ES-I3 (cell line): ENCODE measurements around the gene CD68.

Source experiments
- H3K36me3 ChIP-seq: 2 replicates; pipeline ENCODE4 v1.6.1; 2013; ENCODE audit warnings: mild to moderate bottlenecking, low read length, control low read depth, moderate library complexity; ENCODE audit not compliant: insufficient read depth
- H3K4me1 ChIP-seq: 2 replicates; pipeline ENCODE4 v1.6.1; 2013; ENCODE audit warnings: mild to moderate bottlenecking, control low read depth, low read length; ENCODE audit not compliant: insufficient read depth
- H3K9ac ChIP-seq: 2 replicates; pipeline ENCODE4 v1.6.1; 2013; ENCODE audit warnings: low read depth, mild to moderate bottlenecking, low read length, moderate library complexity
- H3K9me3 ChIP-seq: 2 replicates; pipeline ENCODE4 v1.6.1; 2013; ENCODE audit warnings: mild to moderate bottlenecking, low read length, moderate library complexity; ENCODE audit not compliant: control insufficient read depth, insufficient read depth

CD68 gene

GRCh38 chr17:7555320-7555948 is 24.0 kb upstream of the CD68 start:
- H3K9ac ChIP-seq: no peak overlapping the region
- peaks cover 12% of the 10 kb centered on the region for H3K4me1 ChIP-seq
- no peaks in the 10 kb centered on the region for H3K9me3 ChIP-seq

GRCh38 chr17:7556627-7557026 is 22.8 kb upstream of the CD68 start:
- H3K9ac ChIP-seq: no peak overlapping the region
- H3K9me3 ChIP-seq: no peaks in the 10 kb centered on the region
- H3K4me1 ChIP-seq: peaks cover 12% of the 10 kb centered on the region
- H3K36me3 ChIP-seq: no peaks in the 10 kb centered on the region

More at GRCh38 chr17:7555320-7555948, 24.0 kb upstream of the CD68 start:
- no peaks in the 10 kb centered on the region for H3K36me3 ChIP-seq

- Histone ChIP-seq H3K9ac (peak overlapping the region; percentile 39; the same call in 1 of the 2 replicates), H3K36me3 (no peaks in the 10 kb centered on the region), H3K9me3 (no peaks in the 10 kb centered on the region), H3K4me1 (peaks cover 12% of the 10 kb centered on the region)
These were observed 22.2 kb upstream of the CD68 start for GRCh38 chr17:7557147-7557764.

GRCh38 chr17:7557775-7558543 is 21.5 kb upstream of the CD68 start:
- no peaks in the 10 kb centered on the region for H3K9me3 ChIP-seq
- H3K36me3 ChIP-seq: no peaks in the 10 kb centered on the region
- peak overlapping the region; percentile 39 for H3K9ac ChIP-seq
- H3K4me1 ChIP-seq: peaks cover 17% of the 10 kb centered on the region

- Histone ChIP-seq H3K9ac (peak within 1 kb of the TSS; percentile 39), H3K4me1 (peaks cover 17% of the 10 kb centered on the region), H3K36me3 (peaks cover 1% of the 10 kb centered on the region), H3K9me3 (no peaks in the 10 kb centered on the region)
These were observed 20.7 kb upstream of the CD68 start, which contains the start of gene TNFSF13 for GRCh38 chr17:7558544-7559319. TSS of gene TNFSF13 (plus strand) at chr17:7558750. CDS start at chr17:7559040, 290 bp downstream.

GRCh38 chr17:7559320-7560171 is 19.9 kb upstream of the CD68 start:
- Histone ChIP-seq H3K9me3 (no peaks in the 10 kb centered on the region), H3K36me3 (peaks cover 8% of the 10 kb centered on the region), H3K4me1 (peaks cover 17% of the 10 kb centered on the region), H3K9ac (peak overlapping the region; percentile 35; the same call in 1 of the 2 replicates)

GRCh38 chr17:7560172-7561027 is 19.0 kb upstream of the CD68 start:
- H3K4me1 ChIP-seq: peaks cover 17% of the 10 kb centered on the region

GRCh38 chr17:7561028-7561575 is 18.3 kb upstream of the CD68 start:
- Histone ChIP-seq H3K36me3 (peaks cover 19% of the 10 kb centered on the region), H3K4me1 (peaks cover 17% of the 10 kb centered on the region), H3K9ac (peak overlapping the region; percentile 90), H3K9me3 (no peaks in the 10 kb centered on the region)

More at GRCh38 chr17:7560172-7561027, 19.0 kb upstream of the CD68 start:
- Histone ChIP-seq H3K9me3 (no peaks in the 10 kb centered on the region), H3K9ac (peak overlapping the region; percentile 90; the same call in 1 of the 2 replicates), H3K36me3 (peaks cover 14% of the 10 kb centered on the region)

GRCh38 chr17:7561589-7562207 is 17.7 kb upstream of the CD68 start, which contains the start of gene SENP3:
TSS of gene SENP3 (plus strand) at chr17:7561919. CDS start at chr17:7563077, 1,158 bp downstream.
- Histone ChIP-seq H3K9ac (peak within 1 kb of the TSS; percentile 90), H3K4me1 (peaks cover 17% of the 10 kb centered on the region), H3K36me3 (peaks cover 23% of the 10 kb centered on the region), H3K9me3 (no peaks in the 10 kb centered on the region)

- H3K9me3 ChIP-seq: no peaks in the 10 kb centered on the region
- peaks cover 24% of the 10 kb centered on the region for H3K36me3 ChIP-seq
- peak overlapping the region; percentile 90 for H3K9ac ChIP-seq
- H3K4me1 ChIP-seq: peaks cover 17% of the 10 kb centered on the region
These were observed 17.2 kb upstream of the CD68 start for GRCh38 chr17:7562208-7562605.

- Histone ChIP-seq H3K36me3 (peaks cover 24% of the 10 kb centered on the region), H3K9me3 (no peaks in the 10 kb centered on the region), H3K4me1 (peaks cover 12% of the 10 kb centered on the region), H3K9ac (no peak overlapping the region)
These were observed 16.1 kb upstream of the CD68 start for GRCh38 chr17:7563115-7563869.
